Liver (tissue), 9 donors: ENCODE data around the gene TTLL5. TPM values are rescaled to one million over a fixed set of nuclear protein-coding genes. Genes with fewer than 3 reads are reported as not detected.
A peak's percentile ranks its signal among the peaks of the same experiment; 100 is the strongest.

Experiments used
- DNase-seq: peaks from one replicate; pipeline ENCODE4 v3.0.0-alpha.2; 2017; ENCODE audit warnings: low spot score
- H3K27ac ChIP-seq, 2 donors: one replicate each; pipeline ENCODE4 v1.7.0; 2013; ENCODE audit warnings: inconsistent platforms in 2 of 2, low read length in 2 of 2, control low read depth in 1 of 2, low read depth in 1 of 2, mild to moderate bottlenecking in 1 of 2
- H3K27me3 ChIP-seq, 4 donors: one replicate each; pipeline versions ENCODE4 v1.6.1 to v1.7.0; 2013; ENCODE audit warnings: low read length in 3 of 4, inconsistent platforms in 1 of 4, mild to moderate bottlenecking in 1 of 4, moderate library complexity in 1 of 4; ENCODE audit not compliant: control insufficient read depth in 4 of 4, insufficient read depth in 4 of 4
- H3K36me3 ChIP-seq, 4 donors: one replicate each; pipeline versions ENCODE4 v1.6.1 to v1.7.0; 2013; ENCODE audit warnings: low read length in 3 of 4, mild to moderate bottlenecking in 3 of 4, low read depth in 1 of 4, moderate library complexity in 1 of 4; ENCODE audit not compliant: control insufficient read depth in 4 of 4, insufficient read depth in 3 of 4
- H3K4me1 ChIP-seq, 4 donors: one replicate each; pipeline versions ENCODE4 v1.6.1 to v1.7.0; 2013; ENCODE audit warnings: low read length in 3 of 4, mild to moderate bottlenecking in 3 of 4, moderate library complexity in 1 of 4; ENCODE audit not compliant: control insufficient read depth in 4 of 4, insufficient read depth in 4 of 4
- H3K4me3 ChIP-seq, 3 donors: one replicate each; pipeline versions ENCODE4 v1.6.1 to v1.7.0; 2013; ENCODE audit warnings: low read length in 3 of 3, control low read depth in 1 of 3, low read depth in 1 of 3, mild to moderate bottlenecking in 1 of 3
- H3K9ac ChIP-seq, 2 donors: one replicate each; pipeline ENCODE4 v1.7.0; 2013; ENCODE audit warnings: low read length in 2 of 2, mild to moderate bottlenecking in 2 of 2, moderate library complexity in 2 of 2, control low read depth in 1 of 2, low read depth in 1 of 2
- H3K9me3 ChIP-seq, 4 donors: one replicate each; pipeline versions ENCODE4 v1.6.1 to v1.7.0; 2013; ENCODE audit warnings: low read length in 3 of 4; ENCODE audit not compliant: control insufficient read depth in 4 of 4
- FOXA1 ChIP-seq: IDR thresholded peaks from 2 replicates; pipeline ENCODE4 v1.6.1; 2016; ENCODE audit warnings: antibody characterized with exemption
- GABPA ChIP-seq, 2 donors: IDR thresholded peaks in 1 of 2; conservative IDR thresholded peaks in 1 of 2; 2 replicates each; pipeline ENCODE4 v1.6.1; 2016; ENCODE audit warnings: antibody characterized with exemption in 2 of 2, mild to moderate bottlenecking in 1 of 2, moderate library complexity in 1 of 2
- HNF4A ChIP-seq, 2 donors: conservative IDR thresholded peaks; 2 replicates each; pipeline ENCODE4 v1.6.1; 2016; ENCODE audit warnings: antibody characterized with exemption in 2 of 2, mild to moderate bottlenecking in 2 of 2
- HNF4G ChIP-seq: IDR thresholded peaks from 2 replicates; pipeline ENCODE4 v1.6.1; 2016; ENCODE audit warnings: antibody characterized with exemption
- JUND ChIP-seq, 2 donors: IDR thresholded peaks; 2 replicates each; pipeline ENCODE4 v1.6.1; 2016; ENCODE audit warnings: antibody characterized with exemption in 2 of 2
- NR2F2 ChIP-seq: IDR thresholded peaks from 2 replicates; pipeline ENCODE4 v1.6.1; 2016; ENCODE audit warnings: antibody characterized with exemption
- RAD21 ChIP-seq, 2 donors: IDR thresholded peaks; 2 replicates each; pipeline ENCODE4 v1.6.1; 2016; ENCODE audit warnings: antibody characterized with exemption in 2 of 2, mild to moderate bottlenecking in 2 of 2
- RXRA ChIP-seq, 2 donors: IDR thresholded peaks; 2 replicates each; pipeline ENCODE4 v1.6.1; 2017 to 2018; ENCODE audit warnings: antibody characterized with exemption in 2 of 2, mild to moderate bottlenecking in 1 of 2
- SP1 ChIP-seq: IDR thresholded peaks from 2 replicates; pipeline ENCODE4 v1.6.1; 2018; ENCODE audit warnings: antibody characterized with exemption, mild to moderate bottlenecking
- YY1 ChIP-seq: IDR thresholded peaks from 2 replicates; pipeline ENCODE4 v1.6.1; 2016; ENCODE audit warnings: antibody characterized with exemption, mild to moderate bottlenecking
- WGBS: extraction: QIAGEN DNeasy Blood & Tissue Kit; methylation state at CpG from one replicate; pipeline ENCODE4 v1.1.7; 2013; 5-methylcytosine and 5-hydroxymethylcytosine counted together
- polyA plus RNA-seq, 2 donors: library from polyadenylated mRNA; stranded (reverse) in 1 of 2; unstranded in 1 of 2; fragments of 200-250 nt in 1 of 2; fragments of >200 nt in 1 of 2; fragmentation: Nextera tagmentation in 1 of 2; extraction: Ambion mirVana in 1 of 2; gene quantifications; one replicate each; pipeline versions ENCODE4 v1.2.1 to v1.2.3, GENCODE V29; 2013 to 2015
- total RNA-seq, 2 donors: library from RNA; depleted of rRNA; stranded (reverse); fragments of >200 nt; gene quantifications; one replicate each; pipeline ENCODE4 v1.2.3, GENCODE V29; 2014
- TF ChIP-seq, protein P1 (sequence below): fragments of 150-350 bp; IDR thresholded peaks from 2 replicates; pipeline ENCODE4 v1.5.1; 2017; ENCODE audit warnings: improper control_type of control experiment, low read depth, low read length; ENCODE audit not compliant: missing input control
- donor health status: healthy.
- donor health status: healthy.
- donor health status: healthy.
- donor health status: healthy.
- donor health status: healthy.

TTLL5 gene
- total and polyA plus RNA-seq, 4 donors: 4.3 to 14.2 (median 9.8) TPM

DNA sequence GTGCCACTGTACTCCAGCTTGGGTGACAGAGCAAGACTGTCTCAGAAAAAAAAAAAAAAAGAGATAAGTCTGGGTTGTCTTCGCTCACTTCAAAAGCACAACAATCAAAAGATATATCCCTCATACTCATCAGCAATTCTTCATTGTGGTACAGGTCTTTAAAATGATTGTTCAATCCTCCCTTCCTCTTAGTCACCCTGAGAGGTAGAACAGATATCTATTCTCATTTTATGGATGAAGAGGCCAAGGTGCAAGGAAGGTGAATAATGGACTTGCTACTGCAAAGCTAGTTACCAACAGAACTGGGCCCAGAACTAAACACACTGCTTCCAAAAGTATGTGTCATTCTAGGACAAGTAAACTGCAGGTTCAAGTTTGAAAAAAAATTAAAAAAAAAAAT is 7.5 kb upstream of the TTLL5 start:
- Histone ChIP-seq H3K4me3 (no peak overlapping the region), H3K27ac (no peak overlapping the region), H3K4me1 (peaks cover 4 to 45% (median 31%) of the 10 kb centered on the region in 4 donors), H3K36me3 (peaks cover 3 to 32% (median 27%) of the 10 kb centered on the region in 4 donors), H3K9me3 (no peaks in the 10 kb centered on the region), H3K27me3 (no peaks in the 10 kb centered on the region), H3K9ac (no peak overlapping the region)
- DNase-seq: no peak
- WGBS: 97% methylated on average over 1 of the region's 1 CpG
- TF ChIP-seq, protein P1, sequence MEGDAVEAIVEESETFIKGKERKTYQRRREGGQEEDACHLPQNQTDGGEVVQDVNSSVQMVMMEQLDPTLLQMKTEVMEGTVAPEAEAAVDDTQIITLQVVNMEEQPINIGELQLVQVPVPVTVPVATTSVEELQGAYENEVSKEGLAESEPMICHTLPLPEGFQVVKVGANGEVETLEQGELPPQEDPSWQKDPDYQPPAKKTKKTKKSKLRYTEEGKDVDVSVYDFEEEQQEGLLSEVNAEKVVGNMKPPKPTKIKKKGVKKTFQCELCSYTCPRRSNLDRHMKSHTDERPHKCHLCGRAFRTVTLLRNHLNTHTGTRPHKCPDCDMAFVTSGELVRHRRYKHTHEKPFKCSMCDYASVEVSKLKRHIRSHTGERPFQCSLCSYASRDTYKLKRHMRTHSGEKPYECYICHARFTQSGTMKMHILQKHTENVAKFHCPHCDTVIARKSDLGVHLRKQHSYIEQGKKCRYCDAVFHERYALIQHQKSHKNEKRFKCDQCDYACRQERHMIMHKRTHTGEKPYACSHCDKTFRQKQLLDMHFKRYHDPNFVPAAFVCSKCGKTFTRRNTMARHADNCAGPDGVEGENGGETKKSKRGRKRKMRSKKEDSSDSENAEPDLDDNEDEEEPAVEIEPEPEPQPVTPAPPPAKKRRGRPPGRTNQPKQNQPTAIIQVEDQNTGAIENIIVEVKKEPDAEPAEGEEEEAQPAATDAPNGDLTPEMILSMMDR: no peak
- TF ChIP-seq HNF4A (conservative IDR thresholded peaks at IDR 0.05): no peak
- TF ChIP-seq GABPA (IDR thresholded peaks at IDR 0.05 in 1 of 2, conservative IDR thresholded peaks at IDR 0.05 in 1 of 2): no peak
- TF ChIP-seq YY1: no peak
- no peak for TF ChIP-seq NR2F2
- TF ChIP-seq FOXA1: no peak
- TF ChIP-seq HNF4G: no peak

DNA sequence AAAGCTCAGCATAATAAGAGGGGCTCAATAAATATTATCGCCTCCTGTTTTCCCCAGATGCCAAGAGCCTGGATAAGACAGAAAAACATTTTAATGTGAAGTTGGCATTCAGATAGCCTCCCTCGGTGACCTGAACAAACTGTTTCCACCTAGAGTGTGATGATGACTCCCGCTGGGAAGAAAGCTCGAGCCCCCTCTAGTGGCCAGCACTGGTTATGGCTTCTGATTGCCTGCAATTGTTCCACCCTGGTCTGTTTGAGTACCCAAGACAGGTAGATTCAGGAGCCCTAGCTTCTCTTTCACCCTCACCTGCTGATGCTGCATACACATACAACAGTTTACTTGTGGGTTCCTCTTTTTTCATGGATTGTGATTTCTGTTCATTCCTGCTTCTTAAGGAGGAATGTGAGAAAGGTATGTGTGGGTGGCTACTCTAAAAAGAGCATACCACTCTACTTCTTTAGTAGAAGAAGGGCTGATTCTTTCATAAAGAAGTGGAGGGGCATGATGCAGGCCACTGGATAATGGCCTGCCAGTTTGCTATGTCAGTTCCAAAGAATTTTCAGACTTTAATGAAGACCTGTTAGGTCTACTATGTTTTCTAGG is 6.8 kb upstream of the TTLL5 start:
- Histone ChIP-seq H3K9me3 (no peaks in the 10 kb centered on the region), H3K4me3 (no peak overlapping the region), H3K27me3 (no peaks in the 10 kb centered on the region), H3K4me1 (peaks cover 4 to 44% (median 35%) of the 10 kb centered on the region in 4 donors), H3K36me3 (peaks cover 3 to 32% (median 27%) of the 10 kb centered on the region in 4 donors), H3K27ac (no peak overlapping the region), H3K9ac (no peak overlapping the region)
- peak; percentile 87 for DNase-seq
- TF ChIP-seq YY1: peak; percentile 38
- TF ChIP-seq RAD21 (IDR thresholded peaks at IDR 0.05): peak; percentile 98 to 99
- peak; percentile 22 to 39 for TF ChIP-seq HNF4A (conservative IDR thresholded peaks at IDR 0.05)
- TF ChIP-seq SP1: no peak
- peak; percentile 45 for TF ChIP-seq NR2F2
- no peak for TF ChIP-seq JUND (IDR thresholded peaks at IDR 0.05)
- TF ChIP-seq RXRA (IDR thresholded peaks at IDR 0.05): peak; percentile 47 to 62
- TF ChIP-seq, protein P1: peak; percentile 99
- WGBS: 6% methylated on average over 4 of the region's 4 CpGs

DNA sequence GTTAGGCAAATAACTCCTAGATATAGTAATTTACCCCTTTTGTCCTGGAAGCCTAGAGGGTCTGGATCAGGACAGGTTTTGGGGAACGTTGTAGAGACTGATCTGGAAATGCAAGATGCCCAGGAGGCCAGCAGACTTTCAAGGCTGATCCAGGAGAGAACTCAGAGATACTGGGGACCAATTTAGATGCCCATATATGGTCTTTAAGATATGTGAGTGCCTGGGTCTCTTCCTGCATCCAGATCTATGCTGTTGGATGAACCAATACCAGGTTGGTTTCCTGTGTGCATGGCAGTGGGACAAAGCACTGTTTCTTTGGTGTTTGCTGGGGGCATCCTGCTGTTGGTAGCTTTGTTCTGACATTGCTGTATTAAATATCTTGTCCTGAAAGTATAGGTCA is 5.8 kb upstream of the TTLL5 start:
- no peak for DNase-seq
- peaks cover 4 to 41% (median 36%) of the 10 kb centered on the region in 4 donors for H3K4me1 ChIP-seq
- H3K9ac ChIP-seq: no peak overlapping the region
- WGBS: 0% methylated on average over 1 of the region's 1 CpG
- no peaks in the 10 kb centered on the region for H3K27me3 ChIP-seq
- H3K27ac ChIP-seq: no peak overlapping the region
- no peaks in the 10 kb centered on the region for H3K9me3 ChIP-seq
- H3K4me3 ChIP-seq: no peak overlapping the region
- peaks cover 3 to 31% (median 24%) of the 10 kb centered on the region in 4 donors for H3K36me3 ChIP-seq
- TF ChIP-seq SP1: no peak
